Measurements from ENCODE around the gene LAIR2.

- TF ChIP-seq CTCF (IDR thresholded peaks at IDR 0.05; ENCODE audit: insufficient read depth, low read length), result no peak
- no peak for TF ChIP-seq POLR2AphosphoS5 (IDR thresholded peaks at IDR 0.05; ENCODE audit: low read depth)
Measured at GRCh38 chr19:54506079-54506478, 3.4 kb downstream of the LAIR2 start.
